Activated CD4-positive, alpha-beta T cell treated with anti-CD3 and anti-CD28 coated beads, Interleukin-2, amount 50 U/mL, for 24 hours (primary cell): ENCODE data around the gene CLIC5.

Experiments used
- DNase-seq, 2 donors: peaks; one replicate each; pipeline ENCODE4 v3.0.0-alpha.2; 2020; ENCODE audit warnings: low read depth in 1 of 2, low spot score in 1 of 2

CLIC5 gene

DNA sequence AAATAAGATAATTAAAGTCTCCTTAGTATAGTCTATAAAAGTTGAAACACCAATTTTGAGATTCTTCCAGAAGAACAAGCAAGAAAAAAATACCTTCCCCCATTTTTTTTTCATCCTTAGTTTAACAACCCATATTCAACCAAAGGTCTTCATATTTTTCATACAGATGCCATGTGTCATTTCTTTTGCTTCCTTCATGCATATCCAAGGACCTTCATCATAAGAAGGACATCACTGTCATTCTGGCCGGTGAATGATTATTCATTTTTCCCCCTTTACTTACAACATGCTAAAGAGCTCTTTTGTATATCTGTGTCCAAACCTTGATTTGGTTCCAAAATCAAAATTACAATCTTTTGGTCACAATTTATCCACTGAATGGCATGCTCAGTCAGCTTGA, 21.3 kb upstream of the CLIC5 start:
- no peak for DNase-seq

DNA sequence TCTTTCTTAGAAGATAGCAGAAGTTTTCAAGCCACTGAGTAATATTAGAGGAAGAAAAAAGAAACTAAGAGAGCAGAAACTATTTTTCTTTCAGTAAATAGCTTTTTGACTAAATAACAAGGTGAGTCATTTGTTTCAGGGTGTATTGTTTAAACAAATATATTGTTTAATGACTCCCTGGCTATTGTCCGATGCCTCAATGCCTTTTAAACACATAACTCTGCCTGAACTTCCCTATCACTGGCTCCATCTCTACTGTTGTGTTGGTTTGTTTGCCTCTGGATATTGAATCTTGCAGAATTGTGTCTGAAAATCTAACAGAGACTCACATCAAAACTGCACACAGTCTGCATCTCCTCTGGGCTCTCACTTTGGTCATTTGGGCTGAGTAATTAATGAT, 19.6 kb upstream of the CLIC5 start:
- DNase-seq: no peak

DNA sequence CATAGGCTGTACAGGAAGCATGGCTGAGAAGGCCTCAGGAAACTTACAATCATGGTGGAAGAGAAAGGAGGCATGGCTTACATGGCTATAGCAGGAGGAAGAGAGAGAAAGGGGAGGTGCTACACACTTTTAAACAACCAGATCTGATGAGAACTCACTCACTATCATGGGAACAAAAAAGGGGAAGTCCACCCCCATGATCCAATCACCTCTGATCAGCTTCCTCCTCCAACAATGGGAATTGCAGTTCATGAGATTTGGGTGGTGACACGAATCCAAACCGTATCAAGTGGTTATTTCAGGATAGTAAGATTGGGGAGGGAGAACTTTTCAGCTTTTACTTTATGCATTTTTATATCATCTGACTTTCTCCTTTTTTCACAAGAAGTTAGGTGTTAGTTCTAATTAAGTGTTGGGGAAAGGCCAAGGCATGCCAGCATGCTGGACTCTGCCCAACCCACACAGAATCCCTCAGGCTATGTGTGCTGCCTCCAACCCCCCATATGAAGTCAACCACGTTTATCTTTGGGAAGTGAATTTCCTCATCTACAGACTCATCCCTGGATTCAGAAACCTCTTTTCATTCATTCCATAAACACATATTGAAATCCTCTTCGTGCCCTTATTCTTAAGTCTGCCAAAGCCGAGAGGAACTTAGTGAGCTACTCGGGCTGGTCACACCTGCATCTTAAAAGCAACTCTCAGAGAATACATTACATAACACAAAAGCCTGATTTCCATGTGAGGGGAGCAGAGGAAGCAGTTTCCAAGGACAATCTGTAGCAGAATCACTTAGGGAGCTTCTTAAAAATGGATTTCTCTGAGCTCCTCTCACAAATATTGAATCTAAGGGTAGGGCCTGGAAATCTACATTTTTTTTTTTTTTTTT, 16.7 kb upstream of the CLIC5 start:
- no peak for DNase-seq

DNA sequence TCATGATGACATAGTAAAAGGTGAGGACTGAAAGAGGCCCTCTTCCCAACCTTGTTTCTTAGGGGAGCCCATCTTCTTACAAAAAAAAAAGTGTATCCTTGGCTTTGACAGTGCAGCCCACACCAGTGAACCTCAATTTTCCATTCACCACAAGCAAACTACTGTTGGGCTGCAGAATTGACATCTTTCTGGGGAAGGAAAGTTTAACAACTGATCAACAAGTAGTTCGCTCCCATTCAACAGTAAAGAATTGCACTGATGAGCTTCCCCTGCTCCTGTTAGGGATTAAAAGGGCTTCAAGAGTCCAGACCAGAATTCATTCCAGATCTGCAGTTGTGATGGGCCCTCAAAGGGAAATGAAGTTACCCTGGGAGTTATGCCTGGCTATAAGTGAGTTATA, 13.9 kb upstream of the CLIC5 start:
- DNase-seq: no peak

DNA sequence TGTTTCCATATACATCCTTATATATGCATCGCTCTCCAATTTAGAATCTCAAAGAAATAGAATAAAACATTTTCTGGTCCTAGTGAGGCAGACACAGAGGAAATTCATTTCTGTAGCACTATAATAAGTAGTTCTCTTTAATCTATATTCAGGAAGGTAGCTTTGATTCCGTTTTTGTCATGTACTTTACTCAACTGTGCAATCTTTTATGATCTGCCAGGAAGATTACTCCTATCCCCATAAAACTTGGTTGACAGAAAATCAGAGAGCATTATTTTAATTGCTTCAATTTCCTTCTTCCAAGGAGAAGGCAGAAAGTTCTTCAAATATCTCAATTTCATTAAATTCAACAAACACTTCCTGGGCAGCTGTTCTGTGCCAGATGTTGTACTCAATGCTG, 10.6 kb upstream of the CLIC5 start:
- DNase-seq: no peak

DNA sequence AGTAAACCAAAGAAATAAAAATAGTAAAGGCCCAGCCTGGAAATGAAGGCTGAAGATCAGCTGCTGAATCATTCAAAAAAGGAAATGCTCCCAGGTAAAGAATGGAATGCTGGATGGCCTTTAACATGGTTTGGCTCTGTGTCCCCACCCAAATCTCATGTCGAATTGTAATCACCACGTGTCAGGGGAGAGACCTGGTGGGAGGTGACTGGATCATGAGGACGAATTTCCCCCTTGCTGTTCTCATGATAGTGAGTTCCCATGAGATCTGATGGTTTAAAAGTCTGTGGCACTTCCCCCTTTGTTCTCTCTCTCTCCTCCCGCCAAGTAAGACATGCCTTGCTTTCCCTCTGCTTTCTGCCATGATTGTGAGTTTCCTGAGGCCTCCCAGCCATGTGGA, 9.9 kb upstream of the CLIC5 start:
- DNase-seq: no peak

DNA sequence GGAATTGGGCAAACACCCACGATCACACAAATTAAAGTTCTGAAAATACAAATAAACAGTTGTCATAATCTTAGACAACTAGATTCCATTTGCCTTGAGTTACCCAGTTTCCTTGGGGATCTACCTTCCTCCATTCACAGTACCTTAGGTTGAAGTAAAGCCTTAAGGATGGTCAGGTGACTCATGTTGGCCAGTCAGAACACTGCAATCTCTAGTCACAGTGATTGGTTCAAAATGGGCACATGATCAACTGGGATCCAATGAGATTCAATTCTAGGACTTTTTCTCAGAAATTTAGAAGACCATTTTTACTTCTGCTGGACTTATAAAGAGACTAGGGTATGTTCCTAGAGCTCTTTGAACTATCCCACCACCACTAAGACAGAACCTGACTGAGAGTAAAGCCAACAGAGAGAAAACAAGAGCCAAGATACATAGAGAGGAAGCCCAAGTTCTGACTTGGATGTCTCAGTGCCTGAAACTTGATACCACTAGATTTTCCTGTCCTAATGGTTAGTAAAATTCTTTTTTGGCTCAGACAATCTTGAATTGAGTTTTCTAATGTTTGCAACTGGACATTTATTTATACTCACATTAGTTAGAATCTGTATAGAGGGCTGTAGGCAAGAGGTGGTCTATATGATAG, 8.6 kb upstream of the CLIC5 start:
- no peak for DNase-seq

DNA sequence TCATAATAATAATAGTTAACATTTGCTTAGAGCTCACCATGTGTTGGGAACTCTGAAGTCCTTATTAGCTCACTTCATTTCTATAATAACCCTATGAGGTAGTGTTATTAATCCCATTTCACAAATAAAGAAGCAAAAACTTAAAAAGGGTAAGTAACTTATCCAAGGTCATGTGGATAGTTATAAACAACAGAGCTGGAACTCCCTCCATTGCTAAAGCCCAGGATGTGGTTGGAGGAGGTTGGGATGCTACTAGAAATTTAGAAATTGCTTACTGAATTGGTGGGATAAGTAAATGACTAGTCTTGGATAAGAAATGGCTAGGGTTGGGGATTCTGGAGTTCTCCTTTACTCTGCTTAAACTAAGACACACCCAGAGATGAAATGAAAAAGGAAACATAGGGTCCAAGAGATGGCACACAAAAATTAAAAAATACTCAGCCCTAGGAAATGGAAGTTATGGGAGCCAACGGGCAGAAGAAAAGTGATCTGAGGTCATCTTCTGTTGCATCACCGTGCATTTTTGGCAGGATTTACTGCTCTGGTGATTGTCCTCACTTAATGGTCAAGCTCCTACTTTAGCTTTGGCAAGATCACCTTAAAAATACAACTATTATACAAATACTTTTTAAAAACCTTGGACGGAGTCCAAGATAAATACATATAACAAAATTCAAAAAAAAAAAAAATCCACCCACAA, 7.7 kb upstream of the CLIC5 start:
- DNase-seq: no peak

DNA sequence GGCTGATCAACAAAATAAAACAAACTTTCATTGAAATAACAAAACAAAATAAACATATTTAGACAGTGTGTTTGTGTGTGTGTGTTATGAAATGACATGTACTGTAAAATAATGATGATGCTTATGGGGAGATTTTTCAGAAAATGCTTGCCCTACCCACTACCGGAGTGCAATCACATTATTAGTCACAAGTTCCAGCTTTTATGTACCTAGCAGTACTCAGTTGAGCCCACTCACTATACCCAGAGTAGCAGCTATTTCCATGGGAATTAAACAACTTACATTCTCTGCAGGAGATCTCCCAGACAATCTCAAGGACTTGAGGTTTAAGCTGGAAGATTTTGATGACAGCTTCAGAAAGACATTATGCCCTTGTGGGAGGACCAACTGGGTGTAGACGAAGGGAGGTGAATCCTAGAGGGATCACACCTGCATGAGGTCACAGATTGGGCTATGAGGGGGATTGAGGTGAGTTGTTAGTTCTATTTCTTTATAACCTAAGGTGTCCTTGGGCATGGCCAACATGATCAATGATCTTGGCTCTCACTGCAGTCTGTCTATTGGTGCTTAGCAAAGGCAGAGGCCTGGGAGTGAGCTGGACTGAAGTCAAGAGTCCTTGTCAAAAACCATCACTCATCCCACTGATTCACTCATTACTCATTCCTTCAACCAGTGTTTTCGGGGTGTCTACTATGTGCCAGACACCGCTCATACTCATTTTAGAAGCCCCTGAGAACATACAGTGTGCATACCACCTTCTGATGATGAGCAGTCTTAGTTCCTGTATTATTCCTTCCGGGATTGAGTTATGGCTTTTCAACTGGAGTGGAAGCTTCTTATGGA, 6.7 kb upstream of the CLIC5 start:
- no peak for DNase-seq

DNA sequence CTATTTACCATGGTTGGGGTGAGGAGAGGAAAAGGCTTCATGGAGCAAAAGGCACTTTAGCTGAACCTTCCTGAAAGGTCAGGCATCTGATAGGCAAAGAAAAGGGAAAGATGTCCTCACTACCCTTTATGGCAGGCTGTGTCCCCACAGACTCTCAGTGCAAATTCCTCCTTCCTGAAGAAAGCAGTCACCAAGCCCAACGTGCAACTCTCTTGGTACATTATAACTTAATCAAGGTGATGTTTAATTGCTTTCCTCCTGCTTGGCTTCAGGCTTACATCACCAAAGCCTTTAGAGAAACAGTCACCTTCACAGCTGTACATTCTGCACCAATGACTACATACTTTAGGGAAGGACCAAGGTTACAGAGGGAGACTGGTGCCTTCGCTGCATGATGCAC, 2.1 kb upstream of the CLIC5 start:
- DNase-seq: no peak

DNA sequence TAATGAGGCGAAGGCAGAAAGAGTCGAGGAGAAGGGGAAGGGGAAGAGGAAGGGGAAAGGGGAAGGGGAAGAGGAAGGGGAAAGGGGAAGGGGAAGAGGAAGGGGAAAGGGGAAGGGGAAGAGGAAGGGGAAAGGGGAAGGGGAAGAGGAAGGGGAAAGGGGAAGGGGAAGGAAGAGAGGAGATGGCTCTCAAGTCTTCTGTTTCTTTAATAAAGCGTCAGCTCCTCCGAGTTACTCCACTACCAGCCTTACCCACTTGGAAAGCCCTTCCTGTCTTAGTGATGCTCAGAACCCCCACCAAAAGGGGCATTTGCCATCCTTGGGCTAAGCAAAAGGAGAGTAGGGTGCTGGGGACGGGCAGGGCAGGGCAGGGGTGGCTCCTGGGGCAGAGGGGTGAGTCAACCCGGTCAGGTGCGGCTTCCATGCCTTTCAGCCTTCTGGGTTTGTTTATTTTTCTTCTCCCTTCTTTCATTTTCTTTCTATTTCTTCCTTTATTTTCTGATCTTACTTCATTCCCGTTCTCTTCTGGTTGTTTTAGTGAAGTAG, 476 bp upstream of the CLIC5 start:
- DNase-seq: no peak

DNA sequence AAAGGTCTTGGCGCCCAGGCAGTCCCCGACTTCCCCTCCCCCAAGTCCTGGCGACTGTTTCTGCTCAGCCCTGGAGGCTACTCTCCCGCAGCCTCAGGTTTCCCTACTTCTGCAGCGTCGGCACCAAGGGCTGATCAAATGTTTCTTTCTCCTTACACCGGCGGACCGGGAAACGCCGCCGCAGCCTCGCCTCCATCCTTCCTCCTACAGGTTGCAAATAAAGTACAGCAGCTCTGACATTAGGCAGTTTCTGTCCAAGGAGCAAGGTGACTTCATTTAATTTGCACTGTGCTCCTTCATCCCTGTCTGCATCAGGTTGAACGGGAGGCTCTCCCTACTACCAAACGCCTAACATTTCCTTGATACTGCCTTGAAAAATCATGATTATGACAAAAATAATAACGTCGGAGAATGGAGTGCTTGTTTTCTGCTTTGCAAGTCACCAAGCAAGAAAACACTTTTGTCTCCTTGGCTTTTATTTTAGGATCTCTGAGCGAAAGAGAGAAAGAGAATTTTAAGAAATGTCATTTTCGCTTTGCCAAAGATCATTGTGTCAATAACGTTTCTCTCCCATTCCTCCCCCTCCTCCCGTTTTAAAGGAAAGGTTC, 1.0 kb downstream of the CLIC5 start:
- DNase-seq: no peak

DNA sequence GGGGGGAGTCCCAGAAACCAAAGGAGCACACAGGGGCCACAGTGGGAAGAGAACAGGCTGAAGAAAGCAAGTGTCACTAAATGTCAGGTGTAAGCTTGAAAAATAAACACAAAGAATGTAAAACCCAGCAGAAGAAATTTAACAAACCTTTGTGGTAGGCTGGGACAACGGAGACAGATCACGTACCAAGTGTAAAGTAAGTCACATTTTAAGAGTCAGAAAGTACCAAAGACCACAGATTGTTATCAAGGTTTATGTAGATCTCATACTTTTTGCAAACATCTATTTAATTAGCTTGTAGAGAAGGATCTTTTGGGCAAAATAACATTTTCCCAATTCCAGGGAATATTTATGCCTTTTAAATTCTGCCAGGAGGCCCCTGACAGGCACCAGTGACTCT, 1.6 kb downstream of the CLIC5 start:
- no peak for DNase-seq

DNA sequence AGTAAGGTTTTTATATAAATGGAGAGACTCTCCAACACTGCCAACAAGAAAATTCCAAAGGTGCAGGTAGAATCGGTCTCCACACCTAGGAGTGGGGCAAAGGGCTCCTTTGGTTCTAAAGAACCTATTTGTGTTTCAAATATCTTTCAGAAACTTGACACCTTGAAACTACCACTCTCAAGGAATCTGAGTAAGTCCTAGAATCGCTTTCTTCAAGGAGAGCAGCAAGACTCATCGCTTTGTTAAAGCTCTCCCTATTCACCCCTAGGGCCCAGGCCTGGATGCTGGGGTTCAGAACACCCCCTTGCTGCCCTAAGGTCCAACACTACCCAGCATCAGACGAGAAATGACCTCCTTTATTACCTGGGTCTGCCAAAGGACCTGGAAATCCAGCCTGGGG, 2.0 kb downstream of the CLIC5 start:
- DNase-seq: no peak

DNA sequence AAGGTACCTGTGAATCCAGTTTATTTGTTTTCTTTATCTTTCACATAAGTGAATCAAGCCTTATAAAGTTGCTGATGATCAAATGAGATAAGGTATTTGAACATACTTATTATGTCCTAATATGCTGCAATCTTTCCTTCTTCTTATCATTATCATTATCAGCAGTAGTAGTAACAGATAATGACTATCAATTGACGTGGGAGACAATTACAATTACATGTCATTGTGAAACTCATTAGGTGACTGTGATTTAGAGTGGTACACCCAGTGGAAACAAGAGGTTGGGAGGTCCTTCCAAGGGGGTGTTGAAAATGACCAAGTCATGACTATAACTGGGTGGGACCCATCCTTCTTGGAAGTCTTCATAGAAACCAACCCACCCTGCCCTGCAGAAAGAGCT, 2.8 kb downstream of the CLIC5 start:
- DNase-seq: no peak

DNA sequence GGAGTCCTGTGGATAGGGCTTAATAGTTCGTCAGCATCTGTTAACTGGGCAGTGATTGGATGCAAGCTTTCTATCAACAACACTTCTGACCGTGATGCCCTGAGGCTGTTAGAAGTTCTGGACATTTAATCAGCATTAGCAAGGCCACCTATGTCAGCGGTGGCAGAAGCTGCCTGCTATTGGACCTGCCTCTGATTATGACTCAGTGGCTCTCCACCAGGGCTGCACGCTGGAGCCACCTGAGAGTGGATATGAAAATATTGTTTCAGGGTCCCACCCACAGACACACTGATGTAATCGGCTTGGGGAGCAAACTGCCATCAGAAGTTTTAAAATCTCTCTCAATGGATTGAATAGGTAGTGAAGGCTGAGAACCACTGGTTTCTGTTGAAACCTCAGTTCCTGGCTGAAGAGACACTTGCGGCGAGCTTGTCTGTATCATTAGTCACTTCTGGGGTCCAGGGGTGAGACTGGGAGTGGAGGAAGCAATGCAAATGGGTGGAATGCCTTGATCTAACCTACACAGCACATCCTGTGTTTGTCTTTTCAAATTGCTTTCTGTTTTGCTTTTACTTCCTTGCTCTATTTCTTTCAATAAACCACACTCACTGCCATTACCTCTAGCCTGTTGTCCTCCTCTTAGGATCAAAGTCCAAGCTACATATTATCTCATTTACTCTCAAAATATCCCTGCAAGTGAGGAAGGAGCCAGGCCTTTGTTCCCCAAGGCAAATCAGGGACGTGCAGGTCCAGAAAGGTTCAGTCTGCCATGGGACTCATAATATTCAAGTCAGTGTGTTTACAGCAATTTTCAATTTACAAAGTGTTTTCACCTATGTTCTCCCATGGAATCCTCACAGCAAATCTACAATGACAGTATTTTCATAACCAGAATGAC, 4.2 kb downstream of the CLIC5 start:
- DNase-seq: peak; percentile 7 to 51

DNA sequence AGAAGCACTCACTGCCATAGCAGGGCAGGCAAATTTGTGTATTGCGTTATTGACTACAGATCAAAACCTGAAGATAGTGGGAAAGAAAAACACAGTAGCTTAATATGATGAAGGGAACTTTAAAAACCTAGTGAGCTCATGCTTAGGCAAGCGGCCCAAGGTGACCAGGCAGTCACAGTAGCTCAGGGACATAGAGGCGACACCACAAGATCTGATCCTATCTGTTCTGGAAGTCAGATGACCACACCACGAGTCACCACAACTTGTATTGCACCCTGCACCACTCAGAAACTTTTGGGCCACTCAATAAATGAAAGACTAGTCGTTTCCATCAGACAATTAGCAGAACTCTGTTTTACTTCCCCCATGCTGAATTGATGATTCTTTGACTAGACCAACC, 4.9 kb downstream of the CLIC5 start:
- DNase-seq: no peak

DNA sequence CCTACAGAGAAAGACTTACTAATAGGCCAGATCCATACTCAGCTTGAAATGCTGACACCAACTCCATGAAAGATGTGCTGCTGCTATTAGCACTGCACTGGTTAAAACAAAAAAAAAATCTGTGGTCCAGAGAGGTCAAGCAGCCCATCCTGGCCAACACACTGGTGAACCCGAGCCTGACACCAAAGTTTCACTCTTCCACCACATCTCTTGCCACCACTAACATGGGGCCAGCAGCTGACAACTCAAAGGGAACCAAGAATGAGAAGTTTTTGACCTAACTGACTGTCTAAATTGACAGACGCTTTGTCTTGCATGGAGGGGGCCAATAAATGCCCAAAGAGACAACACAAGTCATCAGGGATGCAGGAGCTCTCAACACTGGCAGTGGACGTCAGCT, 5.4 kb downstream of the CLIC5 start:
- no peak for DNase-seq

DNA sequence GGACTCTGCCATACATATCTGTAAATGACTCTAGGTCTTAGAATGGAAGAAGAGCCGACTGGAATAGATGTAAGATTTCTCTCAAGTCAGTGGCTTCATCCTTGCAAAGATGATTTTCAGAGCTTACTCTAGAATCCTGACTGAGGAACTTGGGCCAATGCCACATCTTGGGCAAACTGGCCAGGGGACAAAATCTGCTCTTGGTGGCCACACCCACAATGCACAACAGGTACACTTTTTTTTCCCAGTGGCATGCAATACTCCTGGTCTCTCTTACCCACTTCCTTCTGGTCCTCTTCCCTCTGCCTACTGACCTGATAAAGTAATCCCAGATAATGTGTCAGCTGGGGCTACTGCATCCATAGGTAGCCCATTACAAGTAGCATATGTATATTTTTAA, 13.4 kb downstream of the CLIC5 start:
- DNase-seq: no peak

DNA sequence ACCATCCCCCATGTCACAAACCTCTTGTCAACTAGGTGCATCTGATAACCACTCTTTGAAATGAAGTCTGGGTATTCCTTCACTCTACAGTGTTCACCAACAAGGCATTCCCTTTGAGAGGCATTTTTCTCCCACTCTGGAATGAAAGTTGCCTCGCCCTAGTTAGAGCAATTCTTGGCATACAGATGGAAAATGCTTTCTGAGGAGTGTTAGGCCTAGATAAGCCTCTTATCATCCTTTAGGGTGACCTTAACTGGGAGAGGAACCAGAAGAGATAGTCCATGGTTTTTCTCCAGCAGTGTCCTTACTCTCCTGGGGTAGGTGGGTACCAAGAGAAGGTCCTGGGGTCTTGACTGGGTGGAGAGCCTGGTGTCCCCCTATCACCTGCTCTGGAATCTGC, 14.8 kb downstream of the CLIC5 start:
- no peak for DNase-seq
